PFSK-1 (cell line): Measurements from ENCODE around the gene VPS13D.

Source experiments
- FOXP2 ChIP-seq: optimal IDR thresholded peaks from 2 replicates; pipeline ENCODE3; 2011; ENCODE audit warnings: borderline replicate concordance, control low read depth, inconsistent platforms; ENCODE audit not compliant: insufficient read depth; ENCODE audit errors: extremely low read length, extremely low read depth
- POLR2AphosphoS5 ChIP-seq: IDR thresholded peaks from 2 replicates; pipeline ENCODE4 v1.6.1; 2012; ENCODE audit warnings: low read depth, mild to moderate bottlenecking, control low read depth, low read length, moderate library complexity
- REST ChIP-seq, 2 experiments: IDR thresholded peaks; 2 replicates each; pipeline versions ENCODE4 v1.6.1 to v1.8.0; 2011 to 2012; ENCODE audit warnings: low read depth in 2 of 2, low read length in 2 of 2, control low read depth in 1 of 2, inconsistent platforms in 1 of 2, mild to moderate bottlenecking in 1 of 2, moderate library complexity in 1 of 2; ENCODE audit not compliant: insufficient read depth in 1 of 2
- SIN3A ChIP-seq: IDR thresholded peaks from 2 replicates; pipeline ENCODE4 v1.6.1; 2012; ENCODE audit warnings: mild to moderate bottlenecking, low read length, moderate library complexity, borderline replicate concordance; ENCODE audit not compliant: insufficient read depth
- TAF1 ChIP-seq: IDR thresholded peaks from 2 replicates; pipeline ENCODE4 v1.6.1; 2012; ENCODE audit warnings: low read length, control low read depth, borderline replicate concordance; ENCODE audit not compliant: insufficient read depth

The VPS13D gene

GRCh38 chr1:12465126-12465525 is 235.3 kb downstream of the VPS13D start:
- no peak for TF ChIP-seq REST (IDR thresholded peaks at IDR 0.05; ENCODE audit: insufficient read depth in 1 of 2, low read depth in 2 of 2, low read length in 2 of 2)

GRCh38 chr1:12466816-12467215 is 237.0 kb downstream of the VPS13D start:
- TF ChIP-seq FOXP2: no peak
- TF ChIP-seq REST (IDR thresholded peaks at IDR 0.05; ENCODE audit: insufficient read depth in 1 of 2, low read depth in 2 of 2, low read length in 2 of 2): no peak
- TF ChIP-seq TAF1: no peak

- no peak for TF ChIP-seq FOXP2
- no peak for TF ChIP-seq SIN3A
- TF ChIP-seq TAF1: no peak
Observed at GRCh38 chr1:12467570-12468286, 237.9 kb downstream of the VPS13D start.

GRCh38 chr1:12468323-12468722 is 238.5 kb downstream of the VPS13D start:
- TF ChIP-seq TAF1: no peak
- TF ChIP-seq POLR2AphosphoS5: no peak

- TF ChIP-seq TAF1 (no peak), REST (IDR thresholded peaks at IDR 0.05; ENCODE audit: insufficient read depth in 1 of 2, low read depth in 2 of 2, low read length in 2 of 2) (no peak), FOXP2 (no peak), POLR2AphosphoS5 (no peak)
Observed at GRCh38 chr1:12469493-12469892, 239.7 kb downstream of the VPS13D start.

GRCh38 chr1:12469990-12470389 is 240.2 kb downstream of the VPS13D start:
- TF ChIP-seq TAF1 (no peak), SIN3A (no peak), POLR2AphosphoS5 (no peak), REST (IDR thresholded peaks at IDR 0.05; ENCODE audit: insufficient read depth in 1 of 2, low read depth in 2 of 2, low read length in 2 of 2) (no peak), FOXP2 (no peak)
